AG04449 (cell line): ENCODE measurements around the gene MYCBPAP.

Experiments
- CTCF ChIA-PET: fragments of 350-600 bp; formaldehyde crosslinking; extraction: SDS; loops from one replicate; lab custom pipeline; 2021; ENCODE audit warnings: antibody characterized with exemption; lab: Yijun Ruan, JAX
- POLR2A ChIA-PET: fragments of 400-600, 350-600 bp; formaldehyde crosslinking; extraction: SDS; loops from one replicate; lab custom pipeline; 2020; ENCODE audit warnings: antibody characterized with exemption, inconsistent platforms; lab: Yijun Ruan, JAX
- DNase-seq: peaks from one replicate; pipeline ENCODE4 v3.0.0-alpha.2; 2010; ENCODE audit warnings: low read depth, low spot score
- H3K4me3 ChIP-seq: 2 replicates; pipeline ENCODE4 v1.5.1; 2011; ENCODE audit warnings: low read depth, mild to moderate bottlenecking, control low read depth, low read length
- TF ChIP-seq, protein P1 (sequence below): IDR thresholded peaks from one replicate; pipeline ENCODE4 v1.5.1; 2011; ENCODE audit warnings: mild to moderate bottlenecking, moderate library complexity, low read length, control low read depth, inconsistent platforms; ENCODE audit not compliant: insufficient read depth; ENCODE audit errors: missing control alignments

Gene MYCBPAP

GRCh38 chr17:50491505-50491904 lies 16.7 kb upstream of the MYCBPAP start:
- TF ChIP-seq, protein P1, sequence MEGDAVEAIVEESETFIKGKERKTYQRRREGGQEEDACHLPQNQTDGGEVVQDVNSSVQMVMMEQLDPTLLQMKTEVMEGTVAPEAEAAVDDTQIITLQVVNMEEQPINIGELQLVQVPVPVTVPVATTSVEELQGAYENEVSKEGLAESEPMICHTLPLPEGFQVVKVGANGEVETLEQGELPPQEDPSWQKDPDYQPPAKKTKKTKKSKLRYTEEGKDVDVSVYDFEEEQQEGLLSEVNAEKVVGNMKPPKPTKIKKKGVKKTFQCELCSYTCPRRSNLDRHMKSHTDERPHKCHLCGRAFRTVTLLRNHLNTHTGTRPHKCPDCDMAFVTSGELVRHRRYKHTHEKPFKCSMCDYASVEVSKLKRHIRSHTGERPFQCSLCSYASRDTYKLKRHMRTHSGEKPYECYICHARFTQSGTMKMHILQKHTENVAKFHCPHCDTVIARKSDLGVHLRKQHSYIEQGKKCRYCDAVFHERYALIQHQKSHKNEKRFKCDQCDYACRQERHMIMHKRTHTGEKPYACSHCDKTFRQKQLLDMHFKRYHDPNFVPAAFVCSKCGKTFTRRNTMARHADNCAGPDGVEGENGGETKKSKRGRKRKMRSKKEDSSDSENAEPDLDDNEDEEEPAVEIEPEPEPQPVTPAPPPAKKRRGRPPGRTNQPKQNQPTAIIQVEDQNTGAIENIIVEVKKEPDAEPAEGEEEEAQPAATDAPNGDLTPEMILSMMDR = no peak
- POLR2A ChIA-PET = no interaction called here
- DNase-seq = no peak
- H3K4me3 ChIP-seq = no peak overlapping the region
- CTCF ChIA-PET = interaction anchor here (1.0 to 5.1 kb wide), 3 partner anchors 8 to 12 kb away, joined by 4 to 50 read pairs (median 31); no protein-coding TSS in a partner anchor

DNA sequence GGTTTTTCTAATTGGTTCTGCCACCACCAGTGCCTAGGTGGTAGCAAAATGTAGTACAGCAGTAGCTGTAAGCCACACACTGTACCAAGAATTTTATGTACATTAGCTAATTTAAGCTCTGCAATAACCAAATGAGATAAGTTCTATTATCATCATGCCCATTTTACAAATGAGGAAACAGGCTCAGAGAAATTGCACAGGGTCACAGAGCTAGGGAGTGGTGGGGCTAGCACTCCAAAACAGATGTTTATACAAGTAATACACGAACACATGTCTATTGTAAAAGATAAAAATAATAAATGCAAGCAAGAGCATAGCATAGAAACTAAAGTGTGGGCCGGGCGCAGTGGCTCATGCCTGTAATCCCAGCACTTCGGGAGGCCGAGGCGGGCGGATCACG lies 16.0 kb upstream of the MYCBPAP start:
- no peak for DNase-seq
- no peak overlapping the region for H3K4me3 ChIP-seq
- TF ChIP-seq, protein P1 = no peak
- ChIA-PET POLR2A (no interaction called here), CTCF (interaction anchor here (1.0 to 5.1 kb wide), 4 partner anchors 9 to 20 kb away, joined by 4 to 50 read pairs (median 18); no protein-coding TSS in a partner anchor)

DNA sequence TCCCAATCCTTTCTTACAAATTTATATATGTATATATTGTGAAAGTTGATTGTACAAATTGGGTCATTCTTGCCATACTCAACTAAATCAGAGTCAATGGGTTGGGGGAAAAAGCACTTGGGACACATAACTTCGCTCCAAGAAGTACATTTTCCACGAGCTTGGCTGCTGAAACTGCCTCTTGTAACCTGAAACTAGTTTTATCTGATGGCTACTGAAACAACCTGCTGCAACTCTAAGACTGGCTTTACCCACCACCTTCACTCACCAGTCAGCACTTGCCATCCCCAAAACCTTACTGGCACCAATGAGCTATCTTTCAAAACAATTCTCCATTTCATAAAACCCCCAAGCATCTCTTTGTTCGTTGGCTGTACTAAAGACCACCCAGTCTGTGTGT lies 14.5 kb upstream of the MYCBPAP start:
- H3K4me3 ChIP-seq = no peak overlapping the region
- ChIA-PET POLR2A (no interaction called here), CTCF (interaction anchor here (0.7 to 5.1 kb wide), 7 partner anchors 10 to 201 kb away, joined by 3 to 50 read pairs (median 4); partner anchors contain the start of gene RSAD1)
- DNase-seq = no peak
- TF ChIP-seq, protein P1 = no peak

DNA sequence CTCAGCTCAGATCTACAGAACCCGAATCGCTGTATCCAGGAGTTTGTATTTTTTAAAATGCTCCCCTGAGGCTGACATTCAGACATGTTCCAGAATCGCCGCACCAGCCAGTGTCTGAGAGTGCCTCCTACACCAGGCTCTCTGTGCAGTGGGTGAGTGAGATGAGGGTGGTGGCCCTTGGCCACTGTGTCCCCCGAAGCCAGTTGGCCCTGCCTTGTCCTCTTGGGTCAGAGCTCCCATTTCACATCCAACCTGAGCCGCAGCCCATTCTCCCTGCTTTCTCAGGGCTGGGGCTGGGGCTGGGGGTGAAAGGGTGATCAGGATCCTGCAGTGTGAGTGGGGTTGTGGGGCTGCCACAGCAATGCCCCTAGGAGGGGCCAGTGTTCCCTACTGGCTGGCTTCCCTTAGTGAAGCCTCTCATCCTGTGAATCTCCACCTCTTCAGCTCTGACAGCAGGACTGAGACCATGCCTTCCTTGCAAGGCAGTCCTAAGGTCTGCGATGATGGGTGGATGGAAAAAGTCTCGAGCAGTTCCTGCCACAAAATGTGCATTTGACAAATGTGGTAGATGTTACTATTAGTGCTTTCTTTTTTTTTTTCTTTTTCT lies 12.9 kb upstream of the MYCBPAP start:
- ChIA-PET POLR2A (no interaction called here), CTCF (interaction anchor here (1.3 to 5.1 kb wide), 3 partner anchors 8 to 16 kb away, joined by 4 to 50 read pairs (median 31); no protein-coding TSS in a partner anchor)
- TF ChIP-seq, protein P1 = no peak
- no peak for DNase-seq
- no peak overlapping the region for H3K4me3 ChIP-seq

GRCh38 chr17:50495918-50496317 lies 12.3 kb upstream of the MYCBPAP start:
- ChIA-PET POLR2A (no interaction called here), CTCF (interaction anchor here (1.3 to 5.1 kb wide), 3 partner anchors 7 to 16 kb away, joined by 4 to 50 read pairs (median 31); no protein-coding TSS in a partner anchor)
- TF ChIP-seq, protein P1 = no peak
- H3K4me3 ChIP-seq = no peak overlapping the region
- no peak for DNase-seq

GRCh38 chr17:50498021-50498874 lies 10.0 kb upstream of the MYCBPAP start:
- H3K4me3 ChIP-seq = no peak overlapping the region
- ChIA-PET CTCF (interaction anchor here (6.1 to 7.8 kb wide), 2 partner anchors 13 to 19 kb away, joined by 33 to 78 read pairs; partner anchors contain the start of gene RSAD1), POLR2A (no interaction called here)
- TF ChIP-seq, protein P1 = no peak
- DNase-seq = no peak
